GM19351 (cell line): ENCODE data around the gene MDFIC2.
"Not testable (repeated sequence)": the region's sequence is repeated elsewhere in the genome, so short reads cannot be mapped to it uniquely, and the experiment has no call there.

ENCODE experiments used
- ATAC-seq: cut with Tn5 transposase; IDR thresholded peaks from one replicate; pipeline ENCODE4 v1.9.1; 2021; ENCODE audit warnings: mild to moderate bottlenecking, moderate library complexity; ENCODE audit not compliant: unreplicated experiment

MDFIC2 gene

GRCh38 chr3:70264122-70264780, 48.2 kb downstream of the MDFIC2 start:
- ATAC-seq = no peak

GRCh38 chr3:70261283-70261682, 51.2 kb downstream of the MDFIC2 start:
- ATAC-seq = no peak

GRCh38 chr3:70256566-70256965, 55.9 kb downstream of the MDFIC2 start:
- no peak for ATAC-seq

GRCh38 chr3:70250492-70250891, 61.9 kb downstream of the MDFIC2 start:
- ATAC-seq = no peak

GRCh38 chr3:70249509-70250160, 62.8 kb downstream of the MDFIC2 start:
- ATAC-seq = no peak

GRCh38 chr3:70248856-70249255, 63.6 kb downstream of the MDFIC2 start:
- ATAC-seq = no peak

GRCh38 chr3:70247955-70248354, 64.5 kb downstream of the MDFIC2 start:
- ATAC-seq = no peak

GRCh38 chr3:70245746-70246525, 66.5 kb downstream of the MDFIC2 start:
- no peak for ATAC-seq

GRCh38 chr3:70244422-70244821, 68.0 kb downstream of the MDFIC2 start:
- no peak for ATAC-seq

- no peak for ATAC-seq
These were observed 70.0 kb downstream of the MDFIC2 start for GRCh38 chr3:70242297-70242882.

- no peak for ATAC-seq
These were observed 78.6 kb downstream of the MDFIC2 start for GRCh38 chr3:70233812-70234211.

- no peak for ATAC-seq
These were observed 79.3 kb downstream of the MDFIC2 start for GRCh38 chr3:70233112-70233511.

GRCh38 chr3:70231266-70231701, 81.2 kb downstream of the MDFIC2 start:
- no peak for ATAC-seq

- no peak for ATAC-seq
These were observed 85.0 kb downstream of the MDFIC2 start for GRCh38 chr3:70227437-70227836.

- ATAC-seq = no peak
These were observed 87.3 kb downstream of the MDFIC2 start for GRCh38 chr3:70225146-70225545.

GRCh38 chr3:70224337-70224736, 88.1 kb downstream of the MDFIC2 start:
- no peak for ATAC-seq

- ATAC-seq = no peak
These were observed 94.0 kb downstream of the MDFIC2 start for GRCh38 chr3:70218471-70218870.

GRCh38 chr3:70211274-70211673, 101.2 kb downstream of the MDFIC2 start:
- not testable (repeated sequence) for ATAC-seq

- ATAC-seq = no peak
These were observed 110.5 kb downstream of the MDFIC2 start for GRCh38 chr3:70201975-70202374.

GRCh38 chr3:70189884-70190473, 122.5 kb downstream of the MDFIC2 start:
- ATAC-seq = no peak

GRCh38 chr3:70186221-70186620, 126.2 kb downstream of the MDFIC2 start:
- ATAC-seq = no peak
